SK-N-SH (cell line): ENCODE results near the gene ARPC5L. TPM values are rescaled to one million over a fixed set of nuclear protein-coding genes. Genes with fewer than 3 reads are reported as not detected.

ENCODE experiments used
- CTCF ChIA-PET: fragments of 300-600, 350-600 bp; formaldehyde crosslinking; extraction: SDS; loops from one replicate; lab custom pipeline; 2021; lab: Yijun Ruan, JAX
- POLR2A ChIA-PET: fragments of 350-600 bp; sonication (Branson Sonifier 250); formaldehyde crosslinking; extraction: SDS; loops from one replicate; lab custom pipeline; 2020; ENCODE audit warnings: antibody characterized with exemption, inconsistent platforms; lab: Yijun Ruan, JAX
- DNase-seq: peaks from one replicate; pipeline ENCODE4 v3.0.0; 2012
- H2AFZ ChIP-seq: fragments of 200-600 bp; sonication (generic); 2 replicates; pipeline ENCODE4 v1.8.1; 2016; ENCODE audit warnings: antibody characterized with exemption, mild to moderate bottlenecking, low read depth
- H3F3A ChIP-seq: fragments of 200-600 bp; sonication (generic); replicated peaks from 2 replicates; pipeline ENCODE3; 2016; ENCODE audit warnings: antibody characterized with exemption, mild to moderate bottlenecking; ENCODE audit not compliant: insufficient read depth
- H3K27ac ChIP-seq, 2 experiments: fragments of 200-500 bp in 1 of 2; fragments of 200-600 bp in 1 of 2; sonication (Bioruptor generic) in 1 of 2; sonication (generic), shearing (Covaris generic) in 1 of 2; 2 replicates each; pipeline versions ENCODE4 v1.5.1 to v1.6.1; 2014 to 2016; ENCODE audit warnings: low read depth in 2 of 2, inconsistent platforms in 1 of 2, low read length in 1 of 2, mild to moderate bottlenecking in 1 of 2, mixed read lengths in 1 of 2
- H3K27me3 ChIP-seq: fragments of 200-600 bp; sonication (generic), shearing (Covaris generic); 2 replicates; pipeline ENCODE4 v1.6.1; 2016; ENCODE audit warnings: mixed run types; ENCODE audit not compliant: insufficient read depth
- H3K36me3 ChIP-seq, 2 experiments: fragments of 200-500 bp in 1 of 2; fragments of 200-600 bp in 1 of 2; sonication (Bioruptor generic) in 1 of 2; sonication (generic) in 1 of 2; replicated peaks in 1 of 2; 2 replicates each; pipeline versions ENCODE3 to v1.5.1; 2014 to 2016; ENCODE audit warnings: low read length in 1 of 2, mild to moderate bottlenecking in 1 of 2; ENCODE audit not compliant: insufficient read depth in 2 of 2, control insufficient read depth in 1 of 2
- H3K4me1 ChIP-seq, 2 experiments: fragments of 200-500 bp in 1 of 2; fragments of 200-600 bp in 1 of 2; sonication (Bioruptor generic) in 1 of 2; sonication (generic), shearing (Covaris generic) in 1 of 2; 2 replicates each; pipeline versions ENCODE4 v1.5.1 to v1.6.1; 2014 to 2016; ENCODE audit warnings: low read depth in 1 of 2, low read length in 1 of 2, mixed run types in 1 of 2; ENCODE audit not compliant: insufficient read depth in 2 of 2, control insufficient read depth in 1 of 2
- H3K4me2 ChIP-seq: fragments of 200-600 bp; sonication (generic), shearing (Covaris generic); 2 replicates; pipeline ENCODE4 v1.6.1; 2017; ENCODE audit warnings: mixed run types
- H3K4me3 ChIP-seq, 2 experiments: fragments of 200-500 bp in 1 of 2; fragments of 200-600 bp in 1 of 2; sonication (Bioruptor generic) in 1 of 2; sonication (generic), shearing (Covaris generic) in 1 of 2; 2 replicates each; pipeline versions ENCODE4 v1.5.1 to v1.8.1; 2014 to 2016; ENCODE audit warnings: low read depth in 2 of 2, inconsistent platforms in 1 of 2, low read length in 1 of 2, mild to moderate bottlenecking in 1 of 2, mixed read lengths in 1 of 2, moderate library complexity in 1 of 2
- H3K79me2 ChIP-seq: fragments of 200-600 bp; sonication (generic); 2 replicates; pipeline ENCODE4 v1.8.1; 2017; ENCODE audit warnings: mild to moderate bottlenecking; ENCODE audit not compliant: insufficient read depth
- H3K9ac ChIP-seq: fragments of 200-600 bp; sonication (generic); 2 replicates; pipeline ENCODE4 v1.6.1; 2017; ENCODE audit warnings: mixed run types
- H3K9me2 ChIP-seq: fragments of 200-600 bp; sonication (generic); 2 replicates; pipeline ENCODE4 v1.6.1; 2017; ENCODE audit warnings: mixed run types
- H3K9me3 ChIP-seq: fragments of 200-600 bp; sonication (generic); 2 replicates; pipeline ENCODE4 v1.6.1; 2017; ENCODE audit warnings: mixed run types, mild to moderate bottlenecking, moderate library complexity
- H4K20me1 ChIP-seq: fragments of 200-600 bp; sonication (generic); 2 replicates; pipeline ENCODE4 v1.6.1; 2017; ENCODE audit warnings: mild to moderate bottlenecking, mixed run types; ENCODE audit not compliant: insufficient read depth
- FOSL2 ChIP-seq: IDR thresholded peaks from 2 replicates; pipeline ENCODE4 v1.4.0; 2012; ENCODE audit warnings: low read depth, mild to moderate bottlenecking, moderate library complexity, borderline replicate concordance
- FOXM1 ChIP-seq: IDR thresholded peaks from 2 replicates; pipeline ENCODE4 v1.4.0; 2012; ENCODE audit warnings: low read depth, mild to moderate bottlenecking
- GATA2 ChIP-seq: sonication (generic); formaldehyde crosslinking; IDR thresholded peaks from 2 replicates; pipeline ENCODE4 v1.5.0; 2020; ENCODE audit warnings: mild to moderate bottlenecking, missing genetic modification reagents
- IRF3 ChIP-seq: fragments of 150-350 bp; IDR thresholded peaks from 2 replicates; pipeline ENCODE4 v1.6.1; 2016; ENCODE audit warnings: mild to moderate bottlenecking, low read depth, low read length
- MXI1 ChIP-seq: IDR thresholded peaks from 2 replicates; pipeline ENCODE4 v1.6.1; 2012; ENCODE audit warnings: mild to moderate bottlenecking, low read depth, low read length, improper control_type of control experiment
- NFIC ChIP-seq: IDR thresholded peaks from 2 replicates; pipeline ENCODE4 v1.4.0; 2012; ENCODE audit warnings: borderline replicate concordance
- NRF1 ChIP-seq: IDR thresholded peaks from 2 replicates; pipeline ENCODE4 v1.6.1; 2012; ENCODE audit warnings: low read depth, mild to moderate bottlenecking, low read length
- REST ChIP-seq: IDR thresholded peaks from 2 replicates; pipeline ENCODE4 v1.6.1; 2012; ENCODE audit warnings: mild to moderate bottlenecking, low read depth, low read length, moderate library complexity
- RFX5 ChIP-seq: IDR thresholded peaks from 2 replicates; pipeline ENCODE4 v1.6.1; 2012; ENCODE audit warnings: mild to moderate bottlenecking, improper control_type of control experiment, low read length
- SIN3A ChIP-seq: IDR thresholded peaks from 2 replicates; pipeline ENCODE4 v1.6.1; 2012; ENCODE audit warnings: low read depth, mild to moderate bottlenecking, low read length, moderate library complexity, borderline replicate concordance
- TCF12 ChIP-seq: IDR thresholded peaks from 2 replicates; pipeline ENCODE4 v1.4.0; 2012
- TEAD4 ChIP-seq: IDR thresholded peaks from 2 replicates; pipeline ENCODE4 v1.4.0; 2012; ENCODE audit warnings: mild to moderate bottlenecking, borderline replicate concordance; ENCODE audit not compliant: insufficient read depth
- YY1 ChIP-seq: IDR thresholded peaks from 2 replicates; pipeline ENCODE4 v1.4.0; 2012; ENCODE audit warnings: low read depth, mild to moderate bottlenecking
- WGBS: methylation state at CpG from one replicate; pipeline ENCODE4 v1.1.6; 2017; ENCODE audit warnings: low lambda C conversion rate; 5-methylcytosine and 5-hydroxymethylcytosine counted together
- polyA plus RNA-seq, 3 experiments: library from polyadenylated mRNA; depleted of rRNA; stranded (reverse); fragments of >200 nt; gene quantifications; 2 replicates each; pipeline ENCODE4 v1.2.3, GENCODE V29; 2012
- TF ChIP-seq, protein P1 (sequence below): fragments of 150-350 bp; IDR thresholded peaks from 2 replicates; pipeline ENCODE4 v1.6.1; 2017; ENCODE audit warnings: antibody characterized with exemption, low read length, low read depth, borderline replicate concordance
- TF ChIP-seq, protein P2 (sequence below): IDR thresholded peaks from 2 replicates; pipeline ENCODE4 v1.4.0; 2012; ENCODE audit warnings: low read depth, borderline replicate concordance
- TF ChIP-seq, protein P3 (sequence below): IDR thresholded peaks from 2 replicates; pipeline ENCODE4 v1.4.0; 2012; ENCODE audit warnings: low read depth, borderline replicate concordance
- TF ChIP-seq, protein P4 (sequence below): fragments of 200-600 bp; sonication (generic); IDR thresholded peaks from 2 replicates; pipeline ENCODE4 v1.6.1; 2017; ENCODE audit warnings: antibody characterized with exemption, mild to moderate bottlenecking, moderate library complexity

The ARPC5L gene
- polyA plus RNA-seq, 1 of the 3 experiments (the other 2 are of a cell fraction) = 73.1 TPM

DNA sequence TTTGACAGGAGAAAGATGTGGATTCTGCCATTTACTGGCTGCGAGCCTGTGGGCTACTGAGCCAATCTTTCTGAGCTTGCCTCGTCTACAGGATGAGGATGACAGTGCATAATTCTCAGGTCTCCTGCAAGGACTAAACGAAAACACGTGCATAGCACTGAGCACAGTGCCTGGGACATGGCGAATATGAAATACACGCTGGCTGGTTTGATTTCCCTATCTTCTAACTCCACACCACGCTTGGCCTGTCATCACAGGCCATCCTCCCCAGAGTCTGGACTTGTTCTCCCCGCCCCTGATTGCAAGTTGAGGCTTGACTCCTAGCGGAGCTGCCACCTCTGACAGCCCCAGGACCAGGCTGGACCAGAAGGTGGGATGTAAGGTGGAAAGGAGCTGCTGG, 37.9 kb downstream of the ARPC5L start:
- Histone ChIP-seq H3K4me3 (no peak overlapping the region), H3K4me1 (no peaks in the 10 kb centered on the region), H3K9me3 (no peaks in the 10 kb centered on the region), H3K9ac (no peak overlapping the region), H4K20me1 (no peaks in the 10 kb centered on the region), H3K9me2 (no peaks in the 10 kb centered on the region), H3K27ac (no peak overlapping the region), H3K27me3 (no peaks in the 10 kb centered on the region), H3F3A (peaks cover 10% of the 10 kb centered on the region), H3K79me2 (no peaks in the 10 kb centered on the region; the same call in 1 of the 2 replicates), H2AFZ (no peak overlapping the region), H3K4me2 (no peak overlapping the region), H3K36me3 (peaks cover 28 to 34% of the 10 kb centered on the region in 2 experiments)
- POLR2A ChIA-PET = no interaction called here
- DNase-seq = no peak
- 89% methylated on average over 7 of the region's 9 CpGs for WGBS
- TF ChIP-seq, protein P1, sequence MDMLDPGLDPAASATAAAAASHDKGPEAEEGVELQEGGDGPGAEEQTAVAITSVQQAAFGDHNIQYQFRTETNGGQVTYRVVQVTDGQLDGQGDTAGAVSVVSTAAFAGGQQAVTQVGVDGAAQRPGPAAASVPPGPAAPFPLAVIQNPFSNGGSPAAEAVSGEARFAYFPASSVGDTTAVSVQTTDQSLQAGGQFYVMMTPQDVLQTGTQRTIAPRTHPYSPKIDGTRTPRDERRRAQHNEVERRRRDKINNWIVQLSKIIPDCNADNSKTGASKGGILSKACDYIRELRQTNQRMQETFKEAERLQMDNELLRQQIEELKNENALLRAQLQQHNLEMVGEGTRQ = no peak
- no peak for TF ChIP-seq TCF12
- CTCF ChIA-PET = interaction anchor here (1.0 to 2.0 kb wide), 4 partner anchors 10 to 128 kb away, joined by 3 to 5 read pairs (median 4); partner anchors contain the start of gene WDR38

DNA sequence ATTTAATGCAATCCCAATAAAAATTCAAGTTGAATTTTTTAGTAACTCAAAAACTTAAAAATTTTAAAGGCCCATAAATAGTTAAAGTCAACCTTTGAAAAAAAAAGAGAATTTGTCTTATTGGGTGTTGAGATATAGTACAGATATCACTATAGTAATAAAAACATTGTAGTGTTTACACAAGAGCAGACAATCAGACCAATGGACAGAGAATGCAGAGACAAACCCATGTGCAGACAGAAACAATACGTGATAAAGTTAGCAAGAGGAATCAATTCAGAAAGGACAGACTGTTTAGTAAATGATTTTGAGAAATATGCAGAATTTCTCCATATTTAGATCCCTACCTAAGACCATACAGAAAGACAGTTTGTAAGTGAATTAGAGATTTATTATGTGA, 45.0 kb downstream of the ARPC5L start:
- Histone ChIP-seq H3K27ac (no peak overlapping the region; a peak in 1 of 4 replicates), H3F3A (peaks cover 6% of the 10 kb centered on the region), H3K4me1 (no peaks in the 10 kb centered on the region), H2AFZ (no peak overlapping the region), H4K20me1 (no peaks in the 10 kb centered on the region), H3K36me3 (peaks cover 32% of the 10 kb centered on the region in 2 experiments), H3K4me3 (no peak overlapping the region), H3K9ac (no peak overlapping the region), H3K9me2 (no peaks in the 10 kb centered on the region), H3K79me2 (no peaks in the 10 kb centered on the region), H3K9me3 (no peaks in the 10 kb centered on the region), H3K4me2 (no peak overlapping the region), H3K27me3 (no peaks in the 10 kb centered on the region)
- 96% methylated on average over 1 of the region's 1 CpG for WGBS
- DNase-seq = no peak
- CTCF ChIA-PET = no interaction called here
- POLR2A ChIA-PET = no interaction called here
- TF ChIP-seq RFX5 (no peak), SIN3A (no peak), IRF3 (no peak), NFIC (no peak), FOSL2 (no peak), NRF1 (no peak), YY1 (no peak), FOXM1 (no peak), TEAD4 (no peak), GATA2 (CRISPR knock-in tag) (no peak), MXI1 (no peak), REST (no peak)
- TF ChIP-seq, protein P2, sequence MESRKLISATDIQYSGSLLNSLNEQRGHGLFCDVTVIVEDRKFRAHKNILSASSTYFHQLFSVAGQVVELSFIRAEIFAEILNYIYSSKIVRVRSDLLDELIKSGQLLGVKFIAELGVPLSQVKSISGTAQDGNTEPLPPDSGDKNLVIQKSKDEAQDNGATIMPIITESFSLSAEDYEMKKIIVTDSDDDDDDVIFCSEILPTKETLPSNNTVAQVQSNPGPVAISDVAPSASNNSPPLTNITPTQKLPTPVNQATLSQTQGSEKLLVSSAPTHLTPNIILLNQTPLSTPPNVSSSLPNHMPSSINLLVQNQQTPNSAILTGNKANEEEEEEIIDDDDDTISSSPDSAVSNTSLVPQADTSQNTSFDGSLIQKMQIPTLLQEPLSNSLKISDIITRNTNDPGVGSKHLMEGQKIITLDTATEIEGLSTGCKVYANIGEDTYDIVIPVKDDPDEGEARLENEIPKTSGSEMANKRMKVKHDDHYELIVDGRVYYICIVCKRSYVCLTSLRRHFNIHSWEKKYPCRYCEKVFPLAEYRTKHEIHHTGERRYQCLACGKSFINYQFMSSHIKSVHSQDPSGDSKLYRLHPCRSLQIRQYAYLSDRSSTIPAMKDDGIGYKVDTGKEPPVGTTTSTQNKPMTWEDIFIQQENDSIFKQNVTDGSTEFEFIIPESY = no peak
- TF ChIP-seq, protein P3, sequence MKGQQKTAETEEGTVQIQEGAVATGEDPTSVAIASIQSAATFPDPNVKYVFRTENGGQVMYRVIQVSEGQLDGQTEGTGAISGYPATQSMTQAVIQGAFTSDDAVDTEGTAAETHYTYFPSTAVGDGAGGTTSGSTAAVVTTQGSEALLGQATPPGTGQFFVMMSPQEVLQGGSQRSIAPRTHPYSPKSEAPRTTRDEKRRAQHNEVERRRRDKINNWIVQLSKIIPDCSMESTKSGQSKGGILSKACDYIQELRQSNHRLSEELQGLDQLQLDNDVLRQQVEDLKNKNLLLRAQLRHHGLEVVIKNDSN = no peak
- TF ChIP-seq, protein P4, sequence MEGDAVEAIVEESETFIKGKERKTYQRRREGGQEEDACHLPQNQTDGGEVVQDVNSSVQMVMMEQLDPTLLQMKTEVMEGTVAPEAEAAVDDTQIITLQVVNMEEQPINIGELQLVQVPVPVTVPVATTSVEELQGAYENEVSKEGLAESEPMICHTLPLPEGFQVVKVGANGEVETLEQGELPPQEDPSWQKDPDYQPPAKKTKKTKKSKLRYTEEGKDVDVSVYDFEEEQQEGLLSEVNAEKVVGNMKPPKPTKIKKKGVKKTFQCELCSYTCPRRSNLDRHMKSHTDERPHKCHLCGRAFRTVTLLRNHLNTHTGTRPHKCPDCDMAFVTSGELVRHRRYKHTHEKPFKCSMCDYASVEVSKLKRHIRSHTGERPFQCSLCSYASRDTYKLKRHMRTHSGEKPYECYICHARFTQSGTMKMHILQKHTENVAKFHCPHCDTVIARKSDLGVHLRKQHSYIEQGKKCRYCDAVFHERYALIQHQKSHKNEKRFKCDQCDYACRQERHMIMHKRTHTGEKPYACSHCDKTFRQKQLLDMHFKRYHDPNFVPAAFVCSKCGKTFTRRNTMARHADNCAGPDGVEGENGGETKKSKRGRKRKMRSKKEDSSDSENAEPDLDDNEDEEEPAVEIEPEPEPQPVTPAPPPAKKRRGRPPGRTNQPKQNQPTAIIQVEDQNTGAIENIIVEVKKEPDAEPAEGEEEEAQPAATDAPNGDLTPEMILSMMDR = no peak
